ENCODE results near the gene KLRF2.

The KLRF2 gene

GRCh38 chr12:9881246-9881645 is at the start of gene KLRF2:
Gene KLRF2 (plus strand): TSS chr12:9881489. CDS start chr12:9881596, 107 bp downstream.
- Mint-ChIP-seq H3K27me3 (no peaks in the 10 kb centered on the region), H3K9me3 (no peaks in the 10 kb centered on the region), H3K4me3 (no peak within 1 kb of the TSS), H3K27ac (ENCODE audit: low read depth) (no peak within 1 kb of the TSS), H3K36me3 (ENCODE audit: insufficient read depth) (peaks cover 2% of the 10 kb centered on the region), H3K4me1 (peaks cover 4% of the 10 kb centered on the region)
- ATAC-seq (replicated peaks; ENCODE audit: extremely low read depth, poor library complexity, severe bottlenecking): no peak
- DNase-seq (ENCODE audit: low spot score in 2 of 2): no peak

GRCh38 chr12:9831720-9832119 is 49.6 kb upstream of the KLRF2 start:
- Mint-ChIP-seq H3K27ac (ENCODE audit: low read depth) (no peak overlapping the region), H3K36me3 (ENCODE audit: insufficient read depth) (peaks cover 9% of the 10 kb centered on the region), H3K27me3 (no peaks in the 10 kb centered on the region), H3K4me1 (peaks cover 2% of the 10 kb centered on the region), H3K9me3 (no peaks in the 10 kb centered on the region), H3K4me3 (no peak overlapping the region)
- DNase-seq (ENCODE audit: low spot score in 2 of 2): no peak
- no peak for ATAC-seq (replicated peaks; ENCODE audit: extremely low read depth, poor library complexity, severe bottlenecking)

GRCh38 chr12:9843407-9843806 is 37.9 kb upstream of the KLRF2 start:
- Mint-ChIP-seq H3K27me3 (no peaks in the 10 kb centered on the region), H3K27ac (ENCODE audit: low read depth) (no peak overlapping the region), H3K4me1 (peaks cover 15% of the 10 kb centered on the region), H3K4me3 (no peak overlapping the region), H3K9me3 (peaks cover 20% of the 10 kb centered on the region), H3K36me3 (ENCODE audit: insufficient read depth) (peaks cover 19% of the 10 kb centered on the region)
- no peak for ATAC-seq (replicated peaks; ENCODE audit: extremely low read depth, poor library complexity, severe bottlenecking)
- DNase-seq (ENCODE audit: low spot score in 2 of 2): no peak

- peaks cover 53% of the 10 kb centered on the region for H3K36me3 Mint-ChIP-seq (ENCODE audit: insufficient read depth)
- H3K27me3 Mint-ChIP-seq: no peaks in the 10 kb centered on the region
- peaks cover 20% of the 10 kb centered on the region for H3K9me3 Mint-ChIP-seq
- DNase-seq (ENCODE audit: low spot score in 2 of 2) (no peak), ATAC-seq (replicated peaks; ENCODE audit: extremely low read depth, poor library complexity, severe bottlenecking) (no peak)
- H3K4me3 Mint-ChIP-seq: peak overlapping the region; percentile 28
- no peak overlapping the region for H3K27ac Mint-ChIP-seq (ENCODE audit: low read depth)
- H3K4me1 Mint-ChIP-seq: peaks cover 42% of the 10 kb centered on the region
These were observed 32.4 kb upstream of the KLRF2 start for GRCh38 chr12:9848899-9849298.

GRCh38 chr12:9851050-9851449 is 30.2 kb upstream of the KLRF2 start:
- H3K9me3 Mint-ChIP-seq: peaks cover 20% of the 10 kb centered on the region
- ATAC-seq (replicated peaks; ENCODE audit: extremely low read depth, poor library complexity, severe bottlenecking) (no peak), DNase-seq (ENCODE audit: low spot score in 2 of 2) (no peak)
- no peaks in the 10 kb centered on the region for H3K27me3 Mint-ChIP-seq
- H3K36me3 Mint-ChIP-seq (ENCODE audit: insufficient read depth): peaks cover 66% of the 10 kb centered on the region
- H3K4me3 Mint-ChIP-seq: no peak overlapping the region
- peaks cover 59% of the 10 kb centered on the region for H3K4me1 Mint-ChIP-seq
- peak overlapping the region; percentile 62 for H3K27ac Mint-ChIP-seq (ENCODE audit: low read depth)

GRCh38 chr12:9851927-9852326 is 29.4 kb upstream of the KLRF2 start:
- Mint-ChIP-seq H3K9me3 (peaks cover 13% of the 10 kb centered on the region), H3K36me3 (ENCODE audit: insufficient read depth) (peaks cover 68% of the 10 kb centered on the region), H3K27ac (ENCODE audit: low read depth) (peak overlapping the region; percentile 62), H3K4me3 (no peak overlapping the region), H3K27me3 (no peaks in the 10 kb centered on the region), H3K4me1 (peaks cover 59% of the 10 kb centered on the region)
- DNase-seq (ENCODE audit: low spot score in 2 of 2) (no peak), ATAC-seq (replicated peaks; ENCODE audit: extremely low read depth, poor library complexity, severe bottlenecking) (no peak)

GRCh38 chr12:9856151-9856550 is 25.1 kb upstream of the KLRF2 start:
- H3K27ac Mint-ChIP-seq (ENCODE audit: low read depth): peak overlapping the region; percentile 58
- no peak for ATAC-seq (replicated peaks; ENCODE audit: extremely low read depth, poor library complexity, severe bottlenecking)
- H3K9me3 Mint-ChIP-seq: no peaks in the 10 kb centered on the region
- H3K36me3 Mint-ChIP-seq (ENCODE audit: insufficient read depth): peaks cover 66% of the 10 kb centered on the region
- no peak for DNase-seq (ENCODE audit: low spot score in 2 of 2)
- no peak overlapping the region for H3K4me3 Mint-ChIP-seq
- peaks cover 78% of the 10 kb centered on the region for H3K4me1 Mint-ChIP-seq
- no peaks in the 10 kb centered on the region for H3K27me3 Mint-ChIP-seq

- Mint-ChIP-seq H3K36me3 (ENCODE audit: insufficient read depth) (peaks cover 60% of the 10 kb centered on the region), H3K27ac (ENCODE audit: low read depth) (no peak overlapping the region), H3K9me3 (no peaks in the 10 kb centered on the region), H3K27me3 (no peaks in the 10 kb centered on the region), H3K4me3 (no peak overlapping the region), H3K4me1 (peaks cover 75% of the 10 kb centered on the region)
- ATAC-seq (replicated peaks; ENCODE audit: extremely low read depth, poor library complexity, severe bottlenecking) (no peak), DNase-seq (ENCODE audit: low spot score in 2 of 2) (no peak)
These were observed 24.4 kb upstream of the KLRF2 start for GRCh38 chr12:9856894-9857293.

- Mint-ChIP-seq H3K27ac (ENCODE audit: low read depth) (peak overlapping the region; percentile 6), H3K36me3 (ENCODE audit: insufficient read depth) (peaks cover 56% of the 10 kb centered on the region), H3K27me3 (no peaks in the 10 kb centered on the region), H3K4me1 (peaks cover 76% of the 10 kb centered on the region), H3K4me3 (no peak overlapping the region), H3K9me3 (no peaks in the 10 kb centered on the region)
- ATAC-seq (replicated peaks; ENCODE audit: extremely low read depth, poor library complexity, severe bottlenecking) (no peak), DNase-seq (ENCODE audit: low spot score in 2 of 2) (no peak)
These were observed 23.2 kb upstream of the KLRF2 start for GRCh38 chr12:9858135-9858534.

GRCh38 chr12:9864913-9865675 is 16.2 kb upstream of the KLRF2 start:
- Mint-ChIP-seq H3K27ac (ENCODE audit: low read depth) (peak overlapping the region; percentile 95), H3K9me3 (no peaks in the 10 kb centered on the region), H3K27me3 (no peaks in the 10 kb centered on the region), H3K4me1 (peaks cover 57% of the 10 kb centered on the region), H3K36me3 (ENCODE audit: insufficient read depth) (peaks cover 36% of the 10 kb centered on the region), H3K4me3 (peak overlapping the region; percentile 92)
- DNase-seq (ENCODE audit: low spot score in 2 of 2) (no peak), ATAC-seq (replicated peaks; ENCODE audit: extremely low read depth, poor library complexity, severe bottlenecking) (no peak)

- Mint-ChIP-seq H3K4me1 (peaks cover 59% of the 10 kb centered on the region), H3K9me3 (no peaks in the 10 kb centered on the region), H3K36me3 (ENCODE audit: insufficient read depth) (peaks cover 32% of the 10 kb centered on the region), H3K27me3 (no peaks in the 10 kb centered on the region), H3K27ac (ENCODE audit: low read depth) (peak overlapping the region; percentile 95), H3K4me3 (peak overlapping the region; percentile 92)
- no peak for ATAC-seq (replicated peaks; ENCODE audit: extremely low read depth, poor library complexity, severe bottlenecking)
- DNase-seq (ENCODE audit: low spot score in 2 of 2): no peak
These were observed 14.4 kb upstream of the KLRF2 start for GRCh38 chr12:9866860-9867269.

- H3K9me3 Mint-ChIP-seq: no peaks in the 10 kb centered on the region
- H3K27ac Mint-ChIP-seq (ENCODE audit: low read depth): peak overlapping the region; percentile 95
- H3K4me1 Mint-ChIP-seq: peaks cover 58% of the 10 kb centered on the region
- DNase-seq (ENCODE audit: low spot score in 2 of 2) (no peak), ATAC-seq (replicated peaks; ENCODE audit: extremely low read depth, poor library complexity, severe bottlenecking) (no peak)
- H3K36me3 Mint-ChIP-seq (ENCODE audit: insufficient read depth): peaks cover 29% of the 10 kb centered on the region
- H3K4me3 Mint-ChIP-seq: peak overlapping the region; percentile 92
- H3K27me3 Mint-ChIP-seq: no peaks in the 10 kb centered on the region
These were observed 13.8 kb upstream of the KLRF2 start for GRCh38 chr12:9867531-9867930.

- H3K4me1 Mint-ChIP-seq: peaks cover 50% of the 10 kb centered on the region
- peak overlapping the region; percentile 92 for H3K4me3 Mint-ChIP-seq
- H3K36me3 Mint-ChIP-seq (ENCODE audit: insufficient read depth): peaks cover 22% of the 10 kb centered on the region
- ATAC-seq (replicated peaks; ENCODE audit: extremely low read depth, poor library complexity, severe bottlenecking) (no peak), DNase-seq (ENCODE audit: low spot score in 2 of 2) (no peak)
- no peaks in the 10 kb centered on the region for H3K9me3 Mint-ChIP-seq
- H3K27ac Mint-ChIP-seq (ENCODE audit: low read depth): peak overlapping the region; percentile 99
- H3K27me3 Mint-ChIP-seq: no peaks in the 10 kb centered on the region
These were observed 12.9 kb upstream of the KLRF2 start for GRCh38 chr12:9868311-9868801.
